Lower leg skin (tissue), 4 donors: ENCODE data around the gene RGS13. TPM values are rescaled to one million over a fixed set of nuclear protein-coding genes. Genes with fewer than 3 reads are reported as not detected.

Experiments
- DNase-seq, 2 donors: peaks; one replicate each; pipeline ENCODE4 v3.0.0-alpha.2; 2019; ENCODE audit warnings: low spot score in 2 of 2
- H3K4me3 ChIP-seq: fragments of 200-600 bp; sonication (generic); 2 replicates; pipeline ENCODE4 v1.5.1; 2017; ENCODE audit warnings: mild to moderate bottlenecking, low read depth; ENCODE audit not compliant: poor library complexity, severe bottlenecking
- POLR2A ChIP-seq, 2 donors: fragments of 450-650 bp; IDR thresholded peaks; one replicate each; pipeline ENCODE4 v1.6.1; 2016 to 2017; ENCODE audit warnings: antibody characterized with exemption in 2 of 2, mild to moderate bottlenecking in 1 of 2, moderate library complexity in 1 of 2
- WGBS, 2 donors: methylation state at CpG; one replicate each; pipeline ENCODE4 v1.1.5; 2018; 5-methylcytosine and 5-hydroxymethylcytosine counted together
- intact Hi-C: fragments of 100-400 bp; cut with DNase I; formaldehyde crosslinking; loops from one replicate; pipeline ENCODE4 v1.15.0; 2023; ENCODE audit warnings: low total_unique reads
- total RNA-seq, 4 donors: library from RNA; depleted of rRNA; stranded (reverse); fragments of >200 nt; gene quantifications; one replicate each; pipeline ENCODE4 v1.1.0, GENCODE V29; 2016
- TF ChIP-seq, protein P1 (sequence below), 3 donors: fragments of 450-650 bp; IDR thresholded peaks; one replicate each; pipeline ENCODE4 v1.5.1; 2016; ENCODE audit warnings: antibody characterized with exemption in 3 of 3, mild to moderate bottlenecking in 3 of 3, moderate library complexity in 2 of 3

RGS13 gene
- total RNA-seq, 4 donors from 2014 or later, result 0.08 to 1.1 TPM; not detected in 2

DNA sequence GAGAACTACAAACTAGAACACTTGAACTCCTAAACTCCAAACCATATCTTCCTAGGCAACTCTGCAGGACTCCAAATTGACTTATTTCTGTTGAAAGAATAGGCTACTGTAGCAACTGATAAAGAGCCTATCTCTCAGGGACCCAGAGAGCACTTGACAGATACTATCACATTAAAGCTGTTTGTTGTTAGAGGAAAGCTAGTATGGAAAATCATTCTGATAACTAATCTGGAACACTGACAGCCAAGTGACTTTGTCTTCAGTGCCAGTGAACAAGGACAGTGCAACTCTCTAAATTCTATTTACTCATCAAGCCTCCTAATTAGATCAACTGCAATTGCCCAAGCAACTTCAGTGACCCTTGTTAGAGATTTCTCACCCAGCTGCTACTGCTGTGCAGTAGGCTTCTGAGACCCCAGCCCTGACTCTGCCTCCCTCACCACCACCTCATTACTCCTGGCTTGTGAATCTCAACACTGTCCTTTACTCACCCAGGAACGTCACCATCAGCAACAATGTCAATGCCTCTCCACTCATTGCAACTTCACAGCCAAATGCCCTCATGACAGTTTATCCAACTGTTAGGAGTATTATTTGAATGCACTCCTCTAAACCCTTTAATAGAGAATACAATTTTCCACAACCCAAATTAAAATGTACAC lies 7.4 kb upstream of the RGS13 start:
- no peak for DNase-seq
- H3K4me3 ChIP-seq, result no peak overlapping the region
- WGBS, 2 donors, result 93 to 100% methylated on average over 1 of the region's 1 CpG
- intact Hi-C loops, result no loop called here
- no peak for TF ChIP-seq POLR2A (IDR thresholded peaks at IDR 0.05)
- TF ChIP-seq, protein P1, sequence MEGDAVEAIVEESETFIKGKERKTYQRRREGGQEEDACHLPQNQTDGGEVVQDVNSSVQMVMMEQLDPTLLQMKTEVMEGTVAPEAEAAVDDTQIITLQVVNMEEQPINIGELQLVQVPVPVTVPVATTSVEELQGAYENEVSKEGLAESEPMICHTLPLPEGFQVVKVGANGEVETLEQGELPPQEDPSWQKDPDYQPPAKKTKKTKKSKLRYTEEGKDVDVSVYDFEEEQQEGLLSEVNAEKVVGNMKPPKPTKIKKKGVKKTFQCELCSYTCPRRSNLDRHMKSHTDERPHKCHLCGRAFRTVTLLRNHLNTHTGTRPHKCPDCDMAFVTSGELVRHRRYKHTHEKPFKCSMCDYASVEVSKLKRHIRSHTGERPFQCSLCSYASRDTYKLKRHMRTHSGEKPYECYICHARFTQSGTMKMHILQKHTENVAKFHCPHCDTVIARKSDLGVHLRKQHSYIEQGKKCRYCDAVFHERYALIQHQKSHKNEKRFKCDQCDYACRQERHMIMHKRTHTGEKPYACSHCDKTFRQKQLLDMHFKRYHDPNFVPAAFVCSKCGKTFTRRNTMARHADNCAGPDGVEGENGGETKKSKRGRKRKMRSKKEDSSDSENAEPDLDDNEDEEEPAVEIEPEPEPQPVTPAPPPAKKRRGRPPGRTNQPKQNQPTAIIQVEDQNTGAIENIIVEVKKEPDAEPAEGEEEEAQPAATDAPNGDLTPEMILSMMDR (IDR thresholded peaks at IDR 0.05), result no peak

DNA sequence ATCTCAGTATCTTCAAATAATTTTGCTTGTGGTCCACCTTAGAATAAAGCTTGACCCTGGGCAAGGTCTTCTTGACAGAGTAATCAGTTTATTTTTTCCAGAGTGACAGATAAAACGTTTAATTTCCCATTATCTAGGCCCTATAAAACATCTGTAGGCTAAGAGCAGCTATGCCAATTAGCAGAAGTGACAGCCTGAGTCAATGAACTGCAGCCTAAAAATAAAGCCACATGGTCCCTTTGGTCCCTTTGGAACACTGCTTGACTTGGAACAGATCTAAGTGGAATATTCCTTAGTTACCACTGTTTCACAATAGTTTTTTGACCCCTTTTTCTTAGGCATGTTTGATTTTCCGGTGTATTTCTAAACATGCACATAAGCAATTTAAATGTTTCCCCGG lies 6.3 kb upstream of the RGS13 start:
- intact Hi-C loops, result no loop called here
- WGBS, 2 donors, result 60 to 62% methylated on average over 3 of the region's 3 CpGs
- H3K4me3 ChIP-seq, result no peak overlapping the region
- TF ChIP-seq, protein P1 (IDR thresholded peaks at IDR 0.05), result no peak
- TF ChIP-seq POLR2A (IDR thresholded peaks at IDR 0.05), result no peak
- DNase-seq, result no peak

DNA sequence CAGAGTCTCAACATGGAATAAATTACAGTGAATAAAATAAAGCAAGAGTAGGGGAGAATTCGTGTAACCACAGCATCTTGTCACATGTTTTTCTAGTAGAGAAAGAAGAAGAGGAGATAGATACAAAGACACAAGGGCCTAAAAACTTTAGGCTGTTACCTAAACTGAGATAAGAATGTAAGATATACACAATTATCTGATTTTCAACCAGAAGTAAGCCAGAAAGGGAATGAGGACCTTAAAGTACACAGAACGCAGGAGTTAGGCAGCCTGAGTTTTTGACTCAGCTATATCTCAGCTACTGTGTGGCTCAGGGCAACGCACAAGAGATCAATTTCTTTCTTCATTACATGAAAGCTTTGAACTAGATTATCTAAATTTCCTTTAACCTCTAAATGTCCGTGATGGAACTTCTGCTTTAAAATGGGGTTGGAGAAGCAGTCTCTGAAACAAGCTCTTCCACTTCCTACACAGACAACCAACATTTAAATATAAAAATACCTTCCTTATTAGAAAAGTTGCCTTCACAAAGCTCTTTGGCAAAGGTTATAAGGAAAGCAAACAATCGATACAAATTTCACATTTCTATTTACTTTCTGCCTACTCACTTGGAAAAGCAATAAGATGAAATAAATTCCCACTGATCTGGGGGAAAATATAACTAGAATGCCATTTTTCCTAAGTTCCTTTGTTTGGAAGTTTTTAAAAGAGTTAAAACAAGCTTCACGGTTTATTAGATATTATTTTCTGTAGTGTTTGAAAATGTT lies 5.2 kb upstream of the RGS13 start:
- intact Hi-C loops, result no loop called here
- 69 to 70% methylated on average over 6 of the region's 6 CpGs for WGBS, 2 donors
- TF ChIP-seq, protein P1 (IDR thresholded peaks at IDR 0.05), result no peak
- no peak for TF ChIP-seq POLR2A (IDR thresholded peaks at IDR 0.05)
- no peak overlapping the region for H3K4me3 ChIP-seq
- no peak for DNase-seq

DNA sequence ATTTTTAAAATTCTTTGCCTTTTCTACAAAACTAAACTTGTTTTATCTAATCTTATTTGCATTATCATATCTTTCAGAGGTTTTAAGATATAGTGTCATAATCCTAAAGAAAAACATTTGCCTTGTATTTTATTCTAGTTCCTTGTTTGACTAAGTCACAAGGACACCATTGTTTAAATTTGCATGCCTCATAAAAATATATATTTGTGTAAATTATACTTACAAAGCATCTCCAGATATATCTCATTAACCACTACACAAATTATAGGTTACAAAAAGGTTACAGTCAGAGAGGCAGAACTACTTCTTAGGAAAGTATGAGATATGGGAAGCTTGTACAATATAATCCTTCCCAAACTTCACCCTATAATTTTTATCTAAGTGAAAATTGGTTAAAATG lies 4.2 kb upstream of the RGS13 start:
- no peak for TF ChIP-seq POLR2A (IDR thresholded peaks at IDR 0.05)
- TF ChIP-seq, protein P1 (IDR thresholded peaks at IDR 0.05), result no peak
- intact Hi-C loops, result no loop called here
- DNase-seq, result no peak

DNA sequence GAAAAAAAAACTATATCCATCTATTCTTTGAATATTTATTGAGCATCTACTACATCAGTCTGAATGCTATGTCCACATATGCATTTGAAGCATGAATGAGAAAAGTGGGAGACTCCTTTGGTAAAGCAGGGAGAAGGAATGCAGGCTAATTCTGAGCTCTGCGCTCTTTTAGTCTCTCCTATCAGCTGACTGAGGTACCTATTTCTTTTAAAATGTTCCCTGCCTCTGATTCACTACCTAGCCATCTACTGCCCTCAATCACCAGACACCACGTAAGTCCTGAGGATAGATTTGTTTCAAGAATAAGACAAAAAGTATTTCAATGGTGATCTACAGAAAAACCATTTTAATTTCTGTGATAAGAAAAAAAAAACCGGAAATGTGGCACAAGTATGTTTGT lies 3.8 kb upstream of the RGS13 start:
- DNase-seq, result no peak
- intact Hi-C loops, result no loop called here
- TF ChIP-seq, protein P1 (IDR thresholded peaks at IDR 0.05), result no peak
- no peak for TF ChIP-seq POLR2A (IDR thresholded peaks at IDR 0.05)
- H3K4me3 ChIP-seq, result no peak overlapping the region
- 64 to 66% methylated on average over 3 of the region's 3 CpGs for WGBS, 2 donors

More for the DNA sequence above, 4.2 kb upstream of the RGS13 start:
- H3K4me3 ChIP-seq, result no peak overlapping the region
